Measurements from ENCODE around the gene PRADC1.

DNA sequence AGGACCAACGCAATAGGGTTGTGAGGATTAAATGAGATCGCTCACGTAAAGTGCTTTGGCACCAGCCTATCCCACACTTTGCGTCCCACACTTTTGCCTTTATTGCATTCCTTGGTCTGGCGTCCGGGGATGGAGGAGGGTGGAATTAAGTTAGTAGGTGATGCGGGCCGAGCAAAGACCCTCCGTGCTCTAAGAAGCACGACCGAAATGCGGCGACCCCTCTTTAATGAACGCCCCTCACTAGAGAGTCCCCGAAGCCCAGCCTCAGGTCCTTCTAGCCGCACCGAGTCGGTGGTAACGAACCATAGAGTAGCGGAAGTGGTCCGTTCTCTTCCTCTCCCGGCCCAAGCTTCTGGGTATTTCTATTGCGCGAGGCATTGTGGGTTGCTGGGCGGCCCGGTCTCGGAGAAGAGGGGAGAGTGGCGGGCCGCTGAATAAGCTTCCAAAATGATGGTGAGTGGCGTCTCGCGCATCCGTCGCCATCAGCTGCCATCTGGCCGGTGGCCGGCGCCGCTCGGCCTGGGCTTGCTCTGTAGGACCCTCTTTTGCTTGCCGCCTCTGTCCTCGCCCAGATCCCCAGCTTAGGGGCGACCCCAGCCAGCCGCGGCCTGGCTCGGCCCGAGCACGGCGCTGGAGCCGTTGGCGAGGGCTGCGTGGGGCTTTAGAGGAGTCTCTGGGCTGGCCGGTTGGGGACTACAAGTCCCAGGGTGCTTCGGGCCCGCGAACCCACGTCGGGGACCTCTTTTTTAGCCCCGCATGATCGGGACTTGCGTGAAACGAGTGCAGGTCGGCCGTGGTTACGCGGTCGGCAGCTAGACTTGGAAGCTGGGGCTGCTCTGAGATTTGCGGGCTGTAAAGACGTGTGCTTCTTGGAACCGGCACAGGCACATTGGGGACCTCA, 1.1 kb upstream of the PRADC1 start, which contains the start of gene CCT7:
- TF ChIP-seq, protein P1, sequence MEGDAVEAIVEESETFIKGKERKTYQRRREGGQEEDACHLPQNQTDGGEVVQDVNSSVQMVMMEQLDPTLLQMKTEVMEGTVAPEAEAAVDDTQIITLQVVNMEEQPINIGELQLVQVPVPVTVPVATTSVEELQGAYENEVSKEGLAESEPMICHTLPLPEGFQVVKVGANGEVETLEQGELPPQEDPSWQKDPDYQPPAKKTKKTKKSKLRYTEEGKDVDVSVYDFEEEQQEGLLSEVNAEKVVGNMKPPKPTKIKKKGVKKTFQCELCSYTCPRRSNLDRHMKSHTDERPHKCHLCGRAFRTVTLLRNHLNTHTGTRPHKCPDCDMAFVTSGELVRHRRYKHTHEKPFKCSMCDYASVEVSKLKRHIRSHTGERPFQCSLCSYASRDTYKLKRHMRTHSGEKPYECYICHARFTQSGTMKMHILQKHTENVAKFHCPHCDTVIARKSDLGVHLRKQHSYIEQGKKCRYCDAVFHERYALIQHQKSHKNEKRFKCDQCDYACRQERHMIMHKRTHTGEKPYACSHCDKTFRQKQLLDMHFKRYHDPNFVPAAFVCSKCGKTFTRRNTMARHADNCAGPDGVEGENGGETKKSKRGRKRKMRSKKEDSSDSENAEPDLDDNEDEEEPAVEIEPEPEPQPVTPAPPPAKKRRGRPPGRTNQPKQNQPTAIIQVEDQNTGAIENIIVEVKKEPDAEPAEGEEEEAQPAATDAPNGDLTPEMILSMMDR (IDR thresholded peaks at IDR 0.05) = no peak
- peak in 1 of 2 donors; percentile 68 for TF ChIP-seq POLR2A (IDR thresholded peaks at IDR 0.05)

Measured in tibial nerve (tissue), 3 donors.